Calu3 (cell line): Measurements from ENCODE around the gene CYTH1. TPM values are rescaled to one million over a fixed set of nuclear protein-coding genes. Genes with fewer than 3 reads are reported as not detected.

Experiments
- BruUV-seq: library from RNA; stranded (reverse); fragments of 400-500 nt; replicated peaks from 2 replicates; lab custom pipeline; 2021; lab: Mats Ljungman, UMichigan
- CTCF ChIA-PET: fragments of 300-600 bp; sonication (Branson Sonifier 250); formaldehyde crosslinking; loops from one replicate; lab custom pipeline; 2022; ENCODE audit warnings: antibody characterized with exemption; lab: Charles Lee
- DNase-seq: peaks from one replicate; pipeline ENCODE4 v3.0.0; 2022
- H3K27ac Mint-ChIP-seq: one replicate; pipeline ENCODE4 v1.8.0; 2022; ENCODE audit warnings: mixed read lengths; ENCODE audit not compliant: unreplicated experiment
- H3K27me3 Mint-ChIP-seq: one replicate; pipeline ENCODE4 v1.8.0; 2022; ENCODE audit warnings: mixed read lengths; ENCODE audit not compliant: unreplicated experiment
- H3K36me3 Mint-ChIP-seq: one replicate; pipeline ENCODE4 v1.8.0; 2022; ENCODE audit warnings: mild to moderate bottlenecking, moderate library complexity, mixed read lengths; ENCODE audit not compliant: insufficient read depth, unreplicated experiment
- H3K4me1 Mint-ChIP-seq: one replicate; pipeline ENCODE4 v1.8.0; 2022; ENCODE audit warnings: mild to moderate bottlenecking, low read depth, mixed read lengths; ENCODE audit not compliant: unreplicated experiment
- H3K4me3 Mint-ChIP-seq: one replicate; pipeline ENCODE4 v1.8.0; 2022; ENCODE audit warnings: mild to moderate bottlenecking, low read depth, moderate library complexity, mixed read lengths; ENCODE audit not compliant: unreplicated experiment
- H3K9me3 Mint-ChIP-seq: one replicate; pipeline ENCODE4 v1.8.0; 2022; ENCODE audit warnings: low read depth, mixed read lengths; ENCODE audit not compliant: unreplicated experiment
- CTCF ChIP-seq: fragments of 200-600 bp; IDR thresholded peaks from one replicate; pipeline ENCODE4 v1.8.0; 2022; ENCODE audit warnings: antibody characterized with exemption; ENCODE audit not compliant: unreplicated experiment
- intact Hi-C: fragments of 100-400 bp; cut with micrococcal nuclease; formaldehyde crosslinking; loops from one replicate; pipeline ENCODE4 v1.10.0; 2022; ENCODE audit not compliant: unreplicated experiment
- total RNA-seq: library from RNA; stranded (reverse); gene quantifications from 2 replicates; pipeline ENCODE4 v1.2.3, GENCODE V29; 2022

The CYTH1 gene
- total RNA-seq, 1 experiment from 2014 or later: 40.5 TPM

DNA sequence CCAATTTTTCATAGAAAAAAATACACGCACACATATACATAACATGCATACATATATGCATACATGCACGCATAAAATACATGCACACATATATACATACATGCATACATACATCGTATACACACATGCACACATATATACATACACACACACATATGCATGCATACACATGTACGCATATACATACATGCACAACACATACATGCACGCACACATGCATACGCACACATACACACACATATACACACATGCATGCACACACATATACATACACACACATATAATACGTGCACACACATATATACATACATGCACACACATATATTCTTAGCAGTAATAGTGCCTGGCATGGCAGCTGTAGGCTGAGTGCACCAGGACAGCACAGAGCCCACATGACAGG lies 33.6 kb upstream of the CYTH1 start:
- no peaks in the 10 kb centered on the region for H3K4me1 Mint-ChIP-seq

DNA sequence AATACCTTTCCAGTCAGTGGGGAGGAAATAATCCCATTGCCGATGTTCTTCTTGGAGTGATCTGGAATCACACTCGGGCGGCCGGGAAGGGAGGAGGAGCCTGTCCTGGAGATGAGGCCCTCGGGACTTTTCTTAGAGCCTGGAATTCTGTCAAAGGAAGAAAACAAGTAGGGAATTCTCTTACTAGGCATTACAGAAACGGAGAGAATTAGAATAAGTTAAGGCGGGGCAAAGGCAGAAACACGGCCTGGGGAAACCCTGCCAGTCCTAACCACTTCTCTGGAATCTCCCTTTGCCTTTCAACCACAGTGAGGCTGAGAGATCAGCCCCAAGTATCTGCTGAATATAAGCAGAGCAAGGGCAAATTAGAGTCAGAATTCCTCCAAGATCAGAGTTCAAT lies 30.8 kb upstream of the CYTH1 start:
- no peak for TF ChIP-seq CTCF
- Mint-ChIP-seq H3K9me3 (no peaks in the 10 kb centered on the region), H3K36me3 (peaks cover 71% of the 10 kb centered on the region), H3K27ac (no peak overlapping the region), H3K27me3 (no peaks in the 10 kb centered on the region), H3K4me1 (no peaks in the 10 kb centered on the region), H3K4me3 (no peak overlapping the region)
- no peak for DNase-seq
- intact Hi-C loops: no loop called here
- no TSS peak for BruUV-seq
- CTCF ChIA-PET: no interaction called here

More for the DNA sequence above, 33.6 kb upstream of the CYTH1 start:
- Mint-ChIP-seq H3K27ac (no peak overlapping the region), H3K9me3 (no peaks in the 10 kb centered on the region), H3K36me3 (peaks cover 80% of the 10 kb centered on the region), H3K27me3 (no peaks in the 10 kb centered on the region), H3K4me3 (no peak overlapping the region)
- CTCF ChIA-PET: no interaction called here
- no peak for DNase-seq
- BruUV-seq: no TSS peak
- intact Hi-C loops: no loop called here
- no peak for TF ChIP-seq CTCF

DNA sequence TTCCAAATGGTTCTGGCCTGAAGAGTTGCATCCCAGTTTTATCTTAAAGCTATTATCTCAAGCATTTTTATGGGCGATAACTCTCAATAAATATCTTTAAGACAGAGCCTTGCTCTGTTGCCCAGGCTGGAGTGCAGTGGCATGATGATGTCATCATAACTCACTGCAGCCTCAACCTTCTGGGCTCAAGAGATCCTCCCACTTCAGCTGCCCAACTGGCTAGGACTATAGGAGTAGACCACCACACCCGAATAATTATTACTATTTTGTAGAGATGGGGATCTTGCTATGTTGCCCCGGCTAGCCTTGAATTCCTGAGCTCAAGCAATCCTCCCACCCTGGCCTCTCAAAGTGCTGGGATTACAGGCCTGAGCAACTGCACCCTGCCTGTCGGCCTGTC lies 26.1 kb upstream of the CYTH1 start:
- Mint-ChIP-seq H3K4me3 (no peak overlapping the region), H3K27ac (no peak overlapping the region), H3K36me3 (peaks cover 73% of the 10 kb centered on the region), H3K4me1 (no peaks in the 10 kb centered on the region), H3K9me3 (no peaks in the 10 kb centered on the region), H3K27me3 (no peaks in the 10 kb centered on the region)
- TF ChIP-seq CTCF: no peak
- intact Hi-C loops: no loop called here
- DNase-seq: no peak
- no TSS peak for BruUV-seq
- CTCF ChIA-PET: no interaction called here

DNA sequence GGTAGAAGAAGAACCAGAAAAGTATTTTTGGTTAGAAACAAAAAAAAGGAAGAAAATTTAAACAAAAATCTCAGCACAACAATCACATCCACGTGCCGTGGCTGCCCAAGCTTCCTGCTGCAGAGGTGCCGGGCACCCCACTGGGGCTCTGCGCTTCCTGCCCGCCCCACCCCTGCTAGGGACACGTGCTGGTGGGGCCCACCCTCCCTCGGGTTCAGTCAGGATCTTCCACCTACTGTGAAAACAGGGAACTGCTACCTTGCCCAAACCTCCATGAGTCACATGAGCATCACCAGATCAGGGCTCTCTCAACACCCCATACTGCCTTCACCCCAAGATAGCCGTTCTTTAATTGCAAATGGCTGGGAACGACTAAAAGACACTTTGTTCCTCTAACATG lies 24.4 kb upstream of the CYTH1 start:
- Mint-ChIP-seq H3K4me3 (no peak overlapping the region), H3K27ac (no peak overlapping the region), H3K36me3 (peaks cover 56% of the 10 kb centered on the region), H3K4me1 (no peaks in the 10 kb centered on the region), H3K9me3 (no peaks in the 10 kb centered on the region), H3K27me3 (no peaks in the 10 kb centered on the region)
- DNase-seq: no peak
- no peak for TF ChIP-seq CTCF
- CTCF ChIA-PET: no interaction called here
- no TSS peak for BruUV-seq
- intact Hi-C loops: no loop called here

DNA sequence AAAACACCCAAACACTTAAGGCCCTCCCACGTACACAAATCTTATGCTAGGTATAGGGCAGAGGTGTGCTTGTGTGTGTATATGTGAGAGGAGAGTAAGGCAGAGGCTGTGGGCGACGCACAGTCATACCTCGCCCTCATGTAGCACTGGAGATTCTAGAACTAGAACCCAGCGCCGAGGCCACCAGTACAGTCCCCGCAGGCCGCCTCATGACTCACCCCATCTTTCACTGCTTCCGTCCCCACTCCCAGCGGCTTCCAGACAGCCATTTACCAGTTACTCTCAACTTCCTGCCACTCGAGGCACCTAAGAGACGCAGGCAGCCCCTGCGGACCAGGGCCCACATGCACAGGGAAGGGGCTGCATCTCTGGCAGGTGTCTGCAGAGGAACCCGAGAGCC lies 23.2 kb upstream of the CYTH1 start:
- H3K27ac Mint-ChIP-seq: no peak overlapping the region
- no peak overlapping the region for H3K4me3 Mint-ChIP-seq
- DNase-seq: no peak
- no peaks in the 10 kb centered on the region for H3K27me3 Mint-ChIP-seq
- CTCF ChIA-PET: interaction anchor here (0.7 kb wide), 1 partner anchor 13 kb away, joined by 3 read pairs; no protein-coding TSS in a partner anchor
- TF ChIP-seq CTCF: no peak
- intact Hi-C loops: no loop called here
- no TSS peak for BruUV-seq
- H3K36me3 Mint-ChIP-seq: peaks cover 45% of the 10 kb centered on the region
- H3K9me3 Mint-ChIP-seq: no peaks in the 10 kb centered on the region
- H3K4me1 Mint-ChIP-seq: no peaks in the 10 kb centered on the region
